Bronchial epithelial cell (primary cell): Measurements from ENCODE around the gene SRR. TPM values are rescaled to one million over a fixed set of nuclear protein-coding genes. Genes with fewer than 3 reads are reported as not detected.
"Not testable (repeated sequence)": the region's sequence is repeated elsewhere in the genome, so short reads cannot be mapped to it uniquely, and the experiment has no call there.

Experiments
- DNase-seq: peaks from one replicate; pipeline ENCODE4 v3.0.0-alpha.2; 2010; ENCODE audit warnings: low read depth
- FAIRE-seq: peaks from 2 replicates; lab custom pipeline; 2011; peaks lifted over from hg19 to GRCh38; lab: Jason Lieb, UNC
- H3K27me3 ChIP-seq: 2 replicates; pipeline ENCODE4 v1.5.1; 2011; ENCODE audit warnings: low read length; ENCODE audit not compliant: control insufficient read depth, insufficient read depth
- H3K36me3 ChIP-seq: 2 replicates; pipeline ENCODE4 v1.5.1; 2011; ENCODE audit warnings: low read length; ENCODE audit not compliant: control insufficient read depth, insufficient read depth
- H3K4me3 ChIP-seq: 2 replicates; pipeline ENCODE4 v1.5.1; 2011; ENCODE audit warnings: mild to moderate bottlenecking, low read depth, low read length, control low read depth
- CTCF ChIP-seq: IDR thresholded peaks from 2 replicates; pipeline ENCODE4 v1.5.1; 2011; ENCODE audit warnings: mild to moderate bottlenecking, moderate library complexity, low read length, control low read depth, inconsistent platforms; ENCODE audit not compliant: insufficient read depth, severe bottlenecking
- total RNA-seq: library from RNA; depleted of rRNA; stranded (reverse); fragments of >200 nt; gene quantifications from 2 replicates; pipeline ENCODE4 v1.2.1, GENCODE V29; 2014

The SRR gene
- total RNA-seq, 1 donor from 2014 or later, result 10.5 TPM

DNA sequence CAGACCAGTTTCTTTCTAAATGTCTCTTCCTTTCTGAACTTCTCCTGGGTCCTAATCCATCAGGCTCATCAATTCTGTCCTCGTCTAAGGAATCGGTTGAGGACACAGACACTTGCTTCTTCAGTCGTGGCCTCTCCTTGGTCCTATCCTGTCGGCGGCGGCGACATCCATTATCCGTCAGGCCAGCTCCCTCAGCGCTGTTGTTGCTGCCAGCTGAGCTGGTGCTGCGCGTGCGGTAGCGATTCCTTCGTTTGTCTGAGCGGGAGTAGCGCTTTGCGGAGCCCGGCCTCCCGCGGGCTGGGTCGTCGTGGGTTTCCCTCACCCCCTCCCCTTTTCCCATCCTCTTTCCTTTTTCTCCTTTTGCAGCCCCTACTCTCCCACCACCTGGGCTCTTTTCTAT lies 4.0 kb upstream of the SRR start:
- DNase-seq (no peak), FAIRE-seq (no peak)
- TF ChIP-seq CTCF, result no peak
- H3K4me3 ChIP-seq, result no peak overlapping the region
- H3K27me3 ChIP-seq, result no peaks in the 10 kb centered on the region
- H3K36me3 ChIP-seq, result peaks cover 15% of the 10 kb centered on the region

GRCh38 chr17:2302778-2303203 lies 959 bp upstream of the SRR start:
- FAIRE-seq (no peak), DNase-seq (peak; percentile 22)
- no peak for TF ChIP-seq CTCF
- H3K27me3 ChIP-seq, result no peaks in the 10 kb centered on the region
- peaks cover 10% of the 10 kb centered on the region for H3K36me3 ChIP-seq
- H3K4me3 ChIP-seq, result peak overlapping the region; percentile 91

DNA sequence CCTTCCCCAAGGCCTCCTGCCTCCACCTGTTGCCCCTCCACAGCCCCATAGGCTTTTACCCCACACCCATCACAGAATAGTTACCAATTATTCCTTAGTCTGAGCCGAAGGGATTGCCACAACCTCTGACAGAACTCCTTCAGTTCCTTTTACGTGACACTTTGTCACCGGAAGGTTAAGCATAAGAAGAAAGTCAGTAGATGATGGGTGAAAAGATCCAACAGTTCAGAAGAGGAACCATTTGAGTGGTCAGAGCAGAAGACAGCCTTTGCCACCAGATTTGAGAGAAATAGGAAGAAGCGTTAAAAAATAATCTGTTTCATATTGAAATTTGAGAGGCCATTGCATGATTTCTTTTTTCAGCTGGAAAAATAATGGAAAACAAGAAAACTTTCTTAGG lies 1.2 kb downstream of the SRR start:
- no peak for DNase-seq
- no peak for TF ChIP-seq CTCF
- FAIRE-seq, result no peak
- Histone ChIP-seq H3K4me3 (no peak overlapping the region), H3K36me3 (no peaks in the 10 kb centered on the region), H3K27me3 (no peaks in the 10 kb centered on the region)

- Histone ChIP-seq H3K36me3 (no peaks in the 10 kb centered on the region), H3K4me3 (no peak overlapping the region), H3K27me3 (no peaks in the 10 kb centered on the region)
- no peak for TF ChIP-seq CTCF
- FAIRE-seq (no peak), DNase-seq (no peak)
Measured at GRCh38 chr17:2309338-2310154, 5.8 kb downstream of the SRR start.

GRCh38 chr17:2312736-2313135 lies 9.0 kb downstream of the SRR start:
- DNase-seq (no peak), FAIRE-seq (no peak)
- no peaks in the 10 kb centered on the region for H3K36me3 ChIP-seq
- no peak overlapping the region for H3K4me3 ChIP-seq
- no peak for TF ChIP-seq CTCF
- no peaks in the 10 kb centered on the region for H3K27me3 ChIP-seq

DNA sequence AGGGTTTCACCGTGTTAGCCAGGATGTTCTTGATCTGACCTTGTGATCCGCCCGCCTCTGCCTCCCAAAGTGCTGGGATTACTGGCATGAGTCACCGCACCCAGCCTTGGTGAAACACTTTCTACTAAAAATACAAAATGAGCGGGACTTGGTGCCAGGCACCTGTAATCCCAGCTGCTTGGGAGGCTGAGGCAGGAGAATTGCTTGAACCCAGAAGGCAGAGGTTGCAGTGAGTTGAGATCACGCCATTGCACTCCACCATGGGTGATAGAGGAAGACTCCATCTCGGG lies 13.1 kb downstream of the SRR start:
- not testable (repeated sequence) for FAIRE-seq, H3K4me3 ChIP-seq, H3K36me3 ChIP-seq, DNase-seq, H3K27me3 ChIP-seq
